ENCODE data around the gene OR2W1.

OR2W1 gene

GRCh38 chr6:29025927-29026585, 18.9 kb downstream of the OR2W1 start:
- H3K36me3 ChIP-seq (ENCODE audit: low read depth) = no peaks in the 10 kb centered on the region
- H3K27ac ChIP-seq (ENCODE audit: poor library complexity, severe bottlenecking) = no peak overlapping the region
- no peak for ATAC-seq (ENCODE audit: low read depth)
- no peak overlapping the region for H3K4me3 ChIP-seq (ENCODE audit: severe bottlenecking)
- peaks cover 10% of the 10 kb centered on the region for H3K27me3 ChIP-seq (ENCODE audit: insufficient read depth, poor library complexity, severe bottlenecking)
- TF ChIP-seq CTCF (IDR thresholded peaks at IDR 0.05; ENCODE audit: poor library complexity, severe bottlenecking) = no peak
- no peaks in the 10 kb centered on the region for H3K9me3 ChIP-seq (ENCODE audit: severe bottlenecking)
- DNase-seq (ENCODE audit: low spot score) = no peak
- H3K4me1 ChIP-seq (ENCODE audit: insufficient read depth, poor library complexity, severe bottlenecking) = no peaks in the 10 kb centered on the region

GRCh38 chr6:29021434-29021833, 23.5 kb downstream of the OR2W1 start:
- no peak for TF ChIP-seq CTCF (IDR thresholded peaks at IDR 0.05; ENCODE audit: poor library complexity, severe bottlenecking)
- Histone ChIP-seq H3K27ac (ENCODE audit: poor library complexity, severe bottlenecking) (no peak overlapping the region), H3K36me3 (ENCODE audit: low read depth) (no peaks in the 10 kb centered on the region), H3K9me3 (ENCODE audit: severe bottlenecking) (no peaks in the 10 kb centered on the region), H3K27me3 (ENCODE audit: insufficient read depth, poor library complexity, severe bottlenecking) (peaks cover 10% of the 10 kb centered on the region), H3K4me1 (ENCODE audit: insufficient read depth, poor library complexity, severe bottlenecking) (no peaks in the 10 kb centered on the region), H3K4me3 (ENCODE audit: severe bottlenecking) (no peak overlapping the region)
- no peak for ATAC-seq (ENCODE audit: low read depth)
- no peak for DNase-seq (ENCODE audit: low spot score)

- no peak overlapping the region for H3K27ac ChIP-seq (ENCODE audit: poor library complexity, severe bottlenecking)
Observed at GRCh38 chr6:29019629-29020028, 25.3 kb downstream of the OR2W1 start.

GRCh38 chr6:29017428-29017802, 27.6 kb downstream of the OR2W1 start:
- TF ChIP-seq CTCF (IDR thresholded peaks at IDR 0.05; ENCODE audit: poor library complexity, severe bottlenecking) = peak; percentile 8
- H3K27ac ChIP-seq (ENCODE audit: poor library complexity, severe bottlenecking) = no peak overlapping the region
- no peaks in the 10 kb centered on the region for H3K27me3 ChIP-seq (ENCODE audit: insufficient read depth, poor library complexity, severe bottlenecking)
- DNase-seq (ENCODE audit: low spot score) (no peak), ATAC-seq (ENCODE audit: low read depth) (no peak)
- H3K4me1 ChIP-seq (ENCODE audit: insufficient read depth, poor library complexity, severe bottlenecking) = no peaks in the 10 kb centered on the region
- H3K9me3 ChIP-seq (ENCODE audit: severe bottlenecking) = no peaks in the 10 kb centered on the region
- H3K36me3 ChIP-seq (ENCODE audit: low read depth) = no peaks in the 10 kb centered on the region
- no peak overlapping the region for H3K4me3 ChIP-seq (ENCODE audit: severe bottlenecking)

More at GRCh38 chr6:29019629-29020028, 25.3 kb downstream of the OR2W1 start:
- ATAC-seq (ENCODE audit: low read depth) (no peak), DNase-seq (ENCODE audit: low spot score) (no peak)
- H3K4me3 ChIP-seq (ENCODE audit: severe bottlenecking) = no peak overlapping the region
- TF ChIP-seq CTCF (IDR thresholded peaks at IDR 0.05; ENCODE audit: poor library complexity, severe bottlenecking) = no peak
- no peaks in the 10 kb centered on the region for H3K9me3 ChIP-seq (ENCODE audit: severe bottlenecking)
- H3K27me3 ChIP-seq (ENCODE audit: insufficient read depth, poor library complexity, severe bottlenecking) = peaks cover 7% of the 10 kb centered on the region
- no peaks in the 10 kb centered on the region for H3K36me3 ChIP-seq (ENCODE audit: low read depth)
- no peaks in the 10 kb centered on the region for H3K4me1 ChIP-seq (ENCODE audit: insufficient read depth, poor library complexity, severe bottlenecking)
